Ishikawa (cell line): ENCODE measurements around the gene EMILIN1.

Experiments used
- CEBPB ChIP-seq: IDR thresholded peaks from 2 replicates; pipeline ENCODE4 v1.6.1; 2012
- CREB1 ChIP-seq: IDR thresholded peaks from 2 replicates; pipeline ENCODE4 v1.6.1; 2012; ENCODE audit warnings: low read depth
- EGR1 ChIP-seq: IDR thresholded peaks from 2 replicates; pipeline ENCODE4 v1.6.1; 2012
- EP300 ChIP-seq: IDR thresholded peaks from 2 replicates; pipeline ENCODE4 v1.6.1; 2012; ENCODE audit warnings: borderline replicate concordance
- FOXM1 ChIP-seq: IDR thresholded peaks from 2 replicates; pipeline ENCODE4 v1.6.1; 2012; ENCODE audit warnings: low read depth, borderline replicate concordance
- NFIC ChIP-seq: IDR thresholded peaks from 2 replicates; pipeline ENCODE4 v1.6.1; 2012
- RAD21 ChIP-seq: IDR thresholded peaks from 2 replicates; pipeline ENCODE4 v1.6.1; 2012; ENCODE audit warnings: low read depth
- TAF1 ChIP-seq: IDR thresholded peaks from 2 replicates; pipeline ENCODE4 v1.6.1; 2012; ENCODE audit warnings: low read depth, mild to moderate bottlenecking
- TCF12 ChIP-seq: IDR thresholded peaks from 2 replicates; pipeline ENCODE4 v1.6.1; 2012; ENCODE audit warnings: low read depth
- TEAD4 ChIP-seq: IDR thresholded peaks from 2 replicates; pipeline ENCODE4 v1.6.1; 2012
- YY1 ChIP-seq: IDR thresholded peaks from 2 replicates; pipeline ENCODE4 v1.6.1; 2012; ENCODE audit warnings: low read depth
- ZBTB7A ChIP-seq: IDR thresholded peaks from 2 replicates; pipeline ENCODE4 v1.6.1; 2012; ENCODE audit warnings: low read depth
- TF ChIP-seq, protein P1 (sequence below): IDR thresholded peaks from 2 replicates; pipeline ENCODE4 v1.6.1; 2012
- TF ChIP-seq, protein P2 (sequence below): IDR thresholded peaks from 2 replicates; pipeline ENCODE4 v1.6.1; 2012; ENCODE audit warnings: low read depth, mild to moderate bottlenecking
- TF ChIP-seq, protein P3 (sequence below): IDR thresholded peaks from 2 replicates; pipeline ENCODE4 v1.6.1; 2012

EMILIN1 gene

DNA sequence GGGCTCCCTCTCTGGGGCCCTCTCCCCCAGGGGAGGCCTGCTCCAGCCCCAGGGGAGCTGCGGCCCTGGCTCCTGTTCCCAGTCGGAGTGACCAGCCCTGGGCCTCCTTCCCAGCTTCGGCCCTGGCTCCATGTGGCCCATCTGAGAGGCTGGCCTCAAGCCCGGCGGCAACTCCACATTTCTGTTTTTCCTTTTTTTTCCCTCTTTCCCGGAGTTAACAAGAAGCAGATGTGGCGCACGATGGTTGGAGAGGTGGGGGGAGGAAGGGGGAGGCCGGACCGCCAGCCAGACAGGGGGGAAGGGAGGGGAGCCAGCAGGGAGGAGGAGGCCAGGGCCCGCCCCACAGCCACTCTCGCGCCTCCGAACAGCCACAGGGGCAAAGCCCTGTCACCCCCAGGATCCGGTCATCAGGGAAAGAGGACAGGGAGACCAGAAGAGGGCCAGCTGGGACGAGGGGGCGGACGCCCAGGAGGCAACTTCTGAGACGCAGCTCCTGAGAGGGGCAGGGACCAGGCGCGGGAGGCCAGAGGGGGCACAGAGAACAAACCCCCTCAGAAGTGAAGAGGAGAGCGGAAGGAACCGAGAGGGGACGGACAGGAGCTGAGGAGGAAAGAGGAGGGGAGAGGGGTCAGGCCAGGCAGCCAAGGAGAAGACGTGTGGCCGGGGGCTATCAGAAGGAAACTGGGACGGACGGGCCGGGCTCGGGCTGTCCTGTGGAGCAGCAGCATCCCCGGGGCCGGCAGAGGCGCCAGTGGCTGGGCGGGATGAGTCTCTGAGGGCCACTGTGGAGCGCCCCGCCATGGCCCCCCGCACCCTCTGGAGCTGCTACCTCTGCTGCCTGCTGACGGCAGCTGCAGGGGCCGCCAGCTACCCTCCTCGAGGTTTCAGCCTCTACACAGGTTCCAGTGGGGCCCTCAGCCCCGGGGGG lies at the start of gene EMILIN1:
Gene EMILIN1, plus strand, starts transcription at position 349 of the 928 bp plus-strand sequence. Its CDS starts 451 bp downstream, at position 800.
- TF ChIP-seq TEAD4: no peak
- TF ChIP-seq YY1: no peak
- TF ChIP-seq EGR1: no peak
- no peak for TF ChIP-seq TAF1
- no peak for TF ChIP-seq EP300
- no peak for TF ChIP-seq CREB1
- no peak for TF ChIP-seq CEBPB
- TF ChIP-seq, protein P1, sequence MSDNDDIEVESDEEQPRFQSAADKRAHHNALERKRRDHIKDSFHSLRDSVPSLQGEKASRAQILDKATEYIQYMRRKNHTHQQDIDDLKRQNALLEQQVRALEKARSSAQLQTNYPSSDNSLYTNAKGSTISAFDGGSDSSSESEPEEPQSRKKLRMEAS: no peak
- TF ChIP-seq, protein P2, sequence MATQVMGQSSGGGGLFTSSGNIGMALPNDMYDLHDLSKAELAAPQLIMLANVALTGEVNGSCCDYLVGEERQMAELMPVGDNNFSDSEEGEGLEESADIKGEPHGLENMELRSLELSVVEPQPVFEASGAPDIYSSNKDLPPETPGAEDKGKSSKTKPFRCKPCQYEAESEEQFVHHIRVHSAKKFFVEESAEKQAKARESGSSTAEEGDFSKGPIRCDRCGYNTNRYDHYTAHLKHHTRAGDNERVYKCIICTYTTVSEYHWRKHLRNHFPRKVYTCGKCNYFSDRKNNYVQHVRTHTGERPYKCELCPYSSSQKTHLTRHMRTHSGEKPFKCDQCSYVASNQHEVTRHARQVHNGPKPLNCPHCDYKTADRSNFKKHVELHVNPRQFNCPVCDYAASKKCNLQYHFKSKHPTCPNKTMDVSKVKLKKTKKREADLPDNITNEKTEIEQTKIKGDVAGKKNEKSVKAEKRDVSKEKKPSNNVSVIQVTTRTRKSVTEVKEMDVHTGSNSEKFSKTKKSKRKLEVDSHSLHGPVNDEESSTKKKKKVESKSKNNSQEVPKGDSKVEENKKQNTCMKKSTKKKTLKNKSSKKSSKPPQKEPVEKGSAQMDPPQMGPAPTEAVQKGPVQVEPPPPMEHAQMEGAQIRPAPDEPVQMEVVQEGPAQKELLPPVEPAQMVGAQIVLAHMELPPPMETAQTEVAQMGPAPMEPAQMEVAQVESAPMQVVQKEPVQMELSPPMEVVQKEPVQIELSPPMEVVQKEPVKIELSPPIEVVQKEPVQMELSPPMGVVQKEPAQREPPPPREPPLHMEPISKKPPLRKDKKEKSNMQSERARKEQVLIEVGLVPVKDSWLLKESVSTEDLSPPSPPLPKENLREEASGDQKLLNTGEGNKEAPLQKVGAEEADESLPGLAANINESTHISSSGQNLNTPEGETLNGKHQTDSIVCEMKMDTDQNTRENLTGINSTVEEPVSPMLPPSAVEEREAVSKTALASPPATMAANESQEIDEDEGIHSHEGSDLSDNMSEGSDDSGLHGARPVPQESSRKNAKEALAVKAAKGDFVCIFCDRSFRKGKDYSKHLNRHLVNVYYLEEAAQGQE: no peak
- TF ChIP-seq NFIC: no peak
- TF ChIP-seq ZBTB7A: no peak
- TF ChIP-seq RAD21: no peak
- no peak for TF ChIP-seq FOXM1
- TF ChIP-seq, protein P3, sequence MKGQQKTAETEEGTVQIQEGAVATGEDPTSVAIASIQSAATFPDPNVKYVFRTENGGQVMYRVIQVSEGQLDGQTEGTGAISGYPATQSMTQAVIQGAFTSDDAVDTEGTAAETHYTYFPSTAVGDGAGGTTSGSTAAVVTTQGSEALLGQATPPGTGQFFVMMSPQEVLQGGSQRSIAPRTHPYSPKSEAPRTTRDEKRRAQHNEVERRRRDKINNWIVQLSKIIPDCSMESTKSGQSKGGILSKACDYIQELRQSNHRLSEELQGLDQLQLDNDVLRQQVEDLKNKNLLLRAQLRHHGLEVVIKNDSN: no peak

GRCh38 chr2:27029051-27029450 lies 49.4 kb upstream of the EMILIN1 start:
- TF ChIP-seq FOXM1 (no peak), EGR1 (no peak), CREB1 (no peak), TCF12 (no peak), ZBTB7A (no peak), YY1 (no peak)
- TF ChIP-seq, protein P1: no peak
- TF ChIP-seq, protein P2: no peak

DNA sequence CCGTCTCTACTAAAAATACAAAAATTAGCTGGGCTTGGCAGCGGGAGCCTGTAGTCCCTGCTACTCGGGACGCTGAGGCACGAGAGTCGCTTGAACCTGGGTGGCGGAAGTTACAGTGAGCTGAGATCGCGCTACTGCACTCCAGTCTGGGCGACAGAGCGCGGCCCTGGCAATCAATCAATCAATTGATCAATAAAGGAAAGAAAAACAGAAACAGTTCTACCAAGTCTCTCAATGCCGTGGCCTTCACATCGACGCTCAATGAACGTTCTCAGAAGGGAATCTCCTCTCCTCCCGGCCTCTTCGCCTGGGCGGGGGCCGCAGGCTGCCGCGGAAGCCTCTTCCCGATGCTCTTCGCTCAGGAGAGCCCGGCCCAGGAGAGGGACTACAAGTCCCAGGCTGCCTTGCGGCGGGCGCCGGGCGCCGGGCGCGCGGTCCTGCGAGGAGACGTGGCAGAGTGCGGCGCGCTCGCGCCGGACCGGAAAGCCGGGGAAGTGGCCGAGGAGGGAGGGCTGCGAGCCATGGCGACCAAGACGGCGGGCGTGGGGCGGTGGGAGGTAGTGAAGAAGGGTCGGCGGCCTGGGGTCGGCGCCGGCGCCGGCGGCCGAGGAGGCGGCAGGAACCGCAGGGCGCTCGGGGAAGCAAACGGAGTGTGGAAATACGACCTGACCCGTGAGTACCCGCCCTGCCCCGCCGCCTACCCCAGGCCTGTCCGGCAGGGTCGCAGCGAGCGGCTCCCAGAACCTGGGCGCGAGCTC lies 45.7 kb upstream of the EMILIN1 start, which contains the start of gene TMEM214:
Gene TMEM214, plus strand, starts transcription at position 471 of the 758 bp plus-strand sequence. Its CDS starts 51 bp downstream, at position 522.
- no peak for TF ChIP-seq EP300
- peak; percentile 24; the same call in 1 of the 2 replicates for TF ChIP-seq TCF12
- peak; percentile 56; the same call in 1 of the 2 replicates for TF ChIP-seq CREB1
- no peak for TF ChIP-seq CEBPB
- peak; percentile 53 for TF ChIP-seq YY1
- TF ChIP-seq FOXM1: no peak
- TF ChIP-seq, protein P1: peak; percentile 32; the same call in 1 of the 2 replicates
- no peak for TF ChIP-seq EGR1
- no peak for TF ChIP-seq NFIC
- peak; percentile 63 for TF ChIP-seq TAF1
- TF ChIP-seq, protein P2: 0 out of 2 replicates have a peak, but pooled peaks have one; percentile 10

- TF ChIP-seq TEAD4 (no peak), CREB1 (no peak)
- TF ChIP-seq, protein P2: 0 out of 2 replicates have a peak, but pooled peaks have one; percentile 2
These were observed 45.1 kb upstream of the EMILIN1 start for GRCh38 chr2:27033253-27033852.
